ENCODE measurements around the gene SLC15A3.
"Not testable (repeated sequence)": the region's sequence is repeated elsewhere in the genome, so short reads cannot be mapped to it uniquely, and the experiment has no call there.

The SLC15A3 gene

GRCh38 chr11:60974726-60975125 lies 22.8 kb upstream of the SLC15A3 start:
- no peak for DNase-seq (ENCODE audit: low read depth, low spot score)

DNA sequence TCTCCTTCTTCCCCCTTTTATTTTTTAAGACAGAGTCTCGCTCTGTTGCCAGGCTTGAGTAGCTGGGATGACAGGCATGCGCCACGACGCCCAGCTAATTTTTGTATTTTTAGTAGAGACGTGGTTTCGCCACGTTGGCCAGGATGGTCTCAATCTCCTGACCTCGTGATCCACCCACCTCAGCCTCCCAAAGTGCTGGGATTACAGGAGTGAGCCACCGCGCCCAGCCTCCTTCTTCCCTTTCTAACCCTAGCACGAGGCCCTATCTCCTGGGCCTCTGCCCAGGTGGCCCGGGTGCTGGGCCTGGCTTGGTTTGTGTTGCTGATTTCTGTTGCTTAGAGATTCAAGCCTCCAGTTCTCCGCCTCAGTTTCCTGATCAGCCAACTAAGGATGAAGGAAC lies 22.3 kb upstream of the SLC15A3 start:
- DNase-seq (ENCODE audit: low read depth, low spot score): not testable (repeated sequence)

DNA sequence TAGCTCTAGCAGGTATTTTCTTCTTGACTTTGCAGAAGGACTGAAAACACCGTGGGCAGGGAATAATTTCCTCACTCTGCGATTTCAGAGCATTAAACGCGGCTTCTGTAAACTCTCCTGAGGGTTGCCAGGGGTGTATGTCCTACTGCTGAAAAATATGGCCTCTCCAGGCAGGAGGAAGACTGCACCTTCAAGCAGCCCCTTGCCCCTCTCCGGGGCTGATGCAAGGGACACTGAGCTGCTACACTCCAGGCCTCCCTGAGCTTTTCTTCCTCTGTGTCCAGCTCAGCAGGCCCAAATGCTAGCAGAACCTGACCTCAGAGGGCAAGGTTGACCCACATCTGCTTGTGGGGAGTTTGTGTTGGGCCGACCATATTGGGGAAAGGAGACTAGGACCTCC lies 21.7 kb upstream of the SLC15A3 start:
- no peak for DNase-seq (ENCODE audit: low read depth, low spot score)

- DNase-seq (ENCODE audit: low read depth, low spot score): no peak
These were observed 20.4 kb upstream of the SLC15A3 start for GRCh38 chr11:60972182-60973030.

DNA sequence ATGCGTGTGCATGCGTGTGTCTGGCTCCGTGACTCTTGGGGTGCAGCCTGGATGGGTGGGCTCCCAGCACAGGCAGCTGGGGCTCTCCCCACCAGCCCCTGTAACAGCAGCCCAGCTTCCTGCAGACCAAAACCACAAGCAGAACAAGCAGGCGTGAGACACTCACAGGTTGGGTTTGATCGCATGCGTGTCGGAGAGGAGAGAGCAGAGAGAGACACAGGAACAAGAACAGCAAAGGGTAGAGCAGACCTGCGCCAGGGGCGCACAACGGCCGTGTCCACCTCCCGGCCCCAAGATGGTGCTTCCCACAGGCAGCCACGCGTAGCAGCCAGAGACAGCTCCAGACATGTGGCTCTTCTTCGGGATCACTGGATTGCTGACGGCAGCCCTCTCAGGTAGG lies 19.5 kb upstream of the SLC15A3 start, which contains the start of gene CD6:
CD6 (plus strand) TSS at position 161 of the 400 bp plus-strand sequence; CDS start at position 347, 186 bp downstream.
- no peak for DNase-seq (ENCODE audit: low read depth, low spot score)

- DNase-seq (ENCODE audit: low read depth, low spot score): no peak
These were observed 18.9 kb upstream of the SLC15A3 start for GRCh38 chr11:60970890-60971289.

GRCh38 chr11:60970369-60970774 lies 18.4 kb upstream of the SLC15A3 start:
- DNase-seq (ENCODE audit: low read depth, low spot score): peak; percentile 69

DNA sequence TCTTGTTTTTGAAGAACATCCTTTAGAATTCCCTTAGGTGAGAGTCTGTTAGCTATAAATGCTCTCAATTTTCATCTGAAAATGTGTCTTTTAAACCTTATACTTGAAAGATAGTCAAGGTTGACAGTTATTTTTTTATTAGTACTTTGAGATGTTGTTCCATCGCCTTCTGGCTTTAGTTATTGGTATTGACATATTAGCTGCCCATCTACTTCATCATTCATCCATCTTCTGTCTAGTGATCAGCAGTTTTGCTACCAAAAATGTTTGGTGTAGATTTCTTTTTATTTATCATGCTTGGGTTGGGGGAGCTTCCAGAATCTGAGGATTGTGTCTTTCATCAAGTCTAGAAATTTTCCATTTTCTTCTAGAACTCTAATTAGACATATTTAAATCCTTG lies 16.2 kb upstream of the SLC15A3 start:
- no peak for DNase-seq (ENCODE audit: low read depth, low spot score)

DNA sequence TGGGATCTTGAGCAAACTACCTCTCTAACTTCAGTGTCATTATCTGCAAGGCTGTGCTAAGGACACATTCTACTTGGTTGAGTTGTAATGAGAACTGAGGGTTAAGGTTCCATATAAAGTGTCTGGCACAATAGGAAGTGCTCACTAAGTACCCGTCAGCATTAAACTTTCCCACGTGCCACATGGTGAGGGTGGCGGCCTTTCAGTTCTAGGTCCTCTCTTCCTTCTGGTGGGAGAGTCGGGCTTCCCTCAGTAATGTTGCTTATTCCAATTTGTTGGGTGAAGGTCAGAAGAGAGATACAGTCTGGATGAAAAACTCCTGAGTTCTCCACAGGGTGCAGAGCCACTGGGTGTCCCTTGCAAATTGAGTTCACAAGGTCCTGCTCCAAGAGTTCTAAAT lies 14.9 kb upstream of the SLC15A3 start:
- no peak for DNase-seq (ENCODE audit: low read depth, low spot score)

DNA sequence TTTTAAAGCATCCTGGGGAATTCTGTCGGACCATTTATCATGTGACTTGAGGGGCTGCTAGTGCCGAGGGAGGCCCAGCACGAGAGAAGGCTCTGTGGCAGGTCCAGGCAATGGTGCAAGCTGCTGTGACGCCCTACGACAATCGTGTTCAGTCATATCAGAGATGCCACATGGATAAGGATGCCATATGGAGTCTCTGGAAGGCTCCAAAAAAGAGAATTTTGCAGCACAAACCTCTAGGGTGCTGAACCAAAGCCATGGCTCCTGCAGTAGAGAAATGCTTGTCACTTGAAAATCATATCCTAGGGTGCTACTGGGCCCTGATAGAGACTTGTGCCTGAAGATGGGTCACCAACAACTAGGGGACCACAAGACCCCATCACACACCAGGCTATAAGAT lies 12.8 kb upstream of the SLC15A3 start:
- no peak for DNase-seq (ENCODE audit: low read depth, low spot score)

DNA sequence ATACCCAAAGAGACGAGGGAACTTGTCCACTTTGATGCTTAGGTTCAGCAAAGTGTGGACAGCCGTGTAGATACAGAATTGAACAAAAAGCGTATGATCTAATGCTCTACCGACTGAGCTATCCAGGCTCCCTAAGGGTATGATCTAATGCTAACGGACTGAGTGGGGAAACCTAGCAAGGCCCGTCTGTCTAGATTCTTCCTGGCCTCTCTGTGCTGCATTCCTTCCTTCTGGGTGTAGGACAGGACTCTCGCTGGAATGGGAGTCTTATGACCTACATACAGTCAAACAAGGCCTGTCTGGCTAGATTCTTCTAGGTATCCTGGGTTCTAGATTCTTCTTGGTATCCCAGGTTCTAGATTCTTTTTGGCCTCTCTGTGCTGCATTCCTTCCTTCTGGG lies 8.4 kb upstream of the SLC15A3 start:
- DNase-seq (ENCODE audit: low read depth, low spot score): no peak

GRCh38 chr11:60959431-60959830 lies 7.5 kb upstream of the SLC15A3 start:
- DNase-seq (ENCODE audit: low read depth, low spot score): no peak

- DNase-seq (ENCODE audit: low read depth, low spot score): no peak
These were observed 5.2 kb upstream of the SLC15A3 start for GRCh38 chr11:60957188-60957587.

- DNase-seq (ENCODE audit: low read depth, low spot score): no peak
These were observed 3.6 kb upstream of the SLC15A3 start for GRCh38 chr11:60955571-60955970.

GRCh38 chr11:60954421-60954820 lies 2.4 kb upstream of the SLC15A3 start:
- no peak for DNase-seq (ENCODE audit: low read depth, low spot score)

GRCh38 chr11:60953781-60954180 lies 1.8 kb upstream of the SLC15A3 start:
- no peak for DNase-seq (ENCODE audit: low read depth, low spot score)

DNA sequence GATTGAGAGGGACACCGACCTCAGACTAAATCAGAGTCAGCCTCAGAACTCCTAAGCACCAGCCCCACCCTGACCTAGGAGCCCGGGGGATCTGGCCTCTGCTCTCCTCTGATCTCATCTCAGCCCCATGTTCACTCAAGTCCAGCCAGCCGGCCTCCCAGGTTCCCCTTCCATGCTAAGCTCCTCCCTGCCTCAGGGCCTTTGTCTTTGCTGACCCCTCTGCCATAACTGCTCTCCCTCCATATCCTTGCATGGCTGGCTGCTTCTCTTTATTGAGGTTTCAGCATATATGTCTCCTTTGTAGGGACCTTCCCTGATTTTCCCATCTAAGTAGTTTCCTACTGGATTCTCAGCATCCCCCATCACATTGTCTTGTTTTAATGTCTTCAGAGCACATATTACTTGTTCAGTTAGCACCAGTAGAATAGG lies 780 bp upstream of the SLC15A3 start:
- DNase-seq (ENCODE audit: low read depth, low spot score): no peak

DNA sequence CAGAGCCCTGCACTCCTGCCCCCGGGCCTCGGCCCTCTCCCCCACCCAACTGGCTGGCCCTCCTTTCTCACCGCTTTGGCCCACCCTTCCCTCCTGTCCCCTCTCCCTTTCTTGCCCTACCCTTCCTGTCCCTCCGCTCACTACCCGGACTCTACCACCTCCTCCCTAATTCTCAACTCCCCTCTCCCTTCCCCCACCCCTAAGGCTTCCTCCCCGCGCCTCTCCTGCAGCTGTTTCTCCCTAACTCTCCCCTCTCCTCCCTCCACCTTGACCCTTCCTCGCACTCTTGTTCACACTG lies 421 bp downstream of the SLC15A3 start:
- no peak for DNase-seq (ENCODE audit: low read depth, low spot score)

- no peak for DNase-seq (ENCODE audit: low read depth, low spot score)
These were observed 907 bp downstream of the SLC15A3 start for GRCh38 chr11:60950933-60951605.

- no peak for DNase-seq (ENCODE audit: low read depth, low spot score)
These were observed 2.0 kb downstream of the SLC15A3 start for GRCh38 chr11:60950024-60950423.

DNA sequence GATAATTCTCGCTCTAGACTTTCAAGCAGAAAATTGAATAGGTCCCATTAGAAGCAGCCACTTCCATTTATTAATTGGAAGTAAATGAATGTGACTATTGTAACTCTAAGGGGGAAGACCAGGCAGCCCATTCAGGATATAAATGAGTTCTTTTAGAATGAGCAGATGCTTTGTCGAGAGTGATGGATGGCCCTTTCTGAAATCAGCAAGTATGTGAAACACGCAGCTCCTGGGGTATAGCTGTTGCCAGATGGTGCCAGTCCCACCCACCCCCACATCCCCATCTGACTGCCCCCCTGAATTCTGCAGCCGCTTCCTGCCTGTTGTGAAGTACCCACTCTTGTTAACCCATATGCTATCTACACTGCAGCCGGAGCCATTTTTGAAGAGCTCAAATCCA lies 3.7 kb downstream of the SLC15A3 start:
- no peak for DNase-seq (ENCODE audit: low read depth, low spot score)

DNA sequence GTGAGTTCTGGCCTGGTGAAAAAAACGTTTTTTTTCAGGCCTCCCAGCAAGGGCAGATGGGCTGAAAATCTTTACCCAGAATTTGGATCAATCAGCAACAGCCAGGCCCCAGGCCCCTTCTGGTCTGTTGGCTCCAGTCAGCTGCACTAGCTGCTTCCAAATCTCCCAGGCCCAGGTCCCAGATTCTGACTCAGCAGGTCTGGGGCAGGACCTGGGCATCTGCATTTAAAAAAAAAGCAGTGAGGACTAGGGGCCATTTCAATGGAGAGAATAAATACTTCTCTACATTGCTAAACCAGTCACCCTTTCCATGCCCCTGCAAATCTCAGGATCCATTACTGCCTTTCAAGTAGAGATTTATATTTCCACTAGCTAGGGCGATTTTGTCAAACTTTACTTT lies 4.3 kb downstream of the SLC15A3 start:
- DNase-seq (ENCODE audit: low read depth, low spot score): no peak

DNA sequence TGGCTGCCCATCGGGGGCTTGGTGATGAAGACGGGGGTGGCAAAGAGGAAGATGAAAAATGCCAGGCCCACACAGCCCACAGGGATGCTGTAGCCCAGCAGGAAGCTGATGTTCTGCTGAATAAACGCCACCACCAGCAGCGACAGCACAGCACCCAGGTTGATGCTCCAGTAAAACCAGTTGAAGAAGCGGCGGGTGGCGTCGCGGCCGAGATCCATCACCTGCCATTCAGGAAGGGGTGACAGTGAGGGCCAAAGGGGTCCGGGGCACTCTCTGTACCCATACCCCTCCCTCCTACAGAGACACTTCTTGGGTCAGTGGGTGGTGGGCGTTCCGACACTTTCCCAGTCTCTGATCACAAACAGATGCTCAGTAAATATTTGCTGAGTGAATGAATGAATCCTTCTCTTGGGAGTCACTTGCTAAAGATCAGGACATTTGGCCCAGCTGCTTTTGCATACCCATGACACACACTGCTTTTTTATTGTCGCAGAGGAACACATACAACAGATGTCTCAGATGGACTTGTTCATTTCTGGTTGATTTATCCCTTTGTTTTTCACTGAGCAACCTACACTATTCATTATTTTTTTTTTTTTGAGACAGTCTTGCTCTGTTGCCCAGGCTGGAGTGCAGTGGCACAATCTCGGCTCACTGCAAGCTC lies 5.2 kb downstream of the SLC15A3 start:
- no peak for DNase-seq (ENCODE audit: low read depth, low spot score)

Data from activated naive CD8-positive, alpha-beta T cell treated with anti-CD3 and anti-CD28 coated beads, Interleukin-2, amount 50 U/mL, for 16 hours (primary cell).